Spleen (tissue), 11 donors: ENCODE results near the gene FEZ2. TPM values are rescaled to one million over a fixed set of nuclear protein-coding genes. Genes with fewer than 3 reads are reported as not detected.

Experiments used
- DNase-seq: peaks from one replicate; pipeline ENCODE4 v3.0.0-alpha.2; 2020
- H3K27ac ChIP-seq, 8 donors: fragments of 200-600 bp; sonication (generic) in 7 of 8; 1 replicate in 4 of 8; 2 replicates in 4 of 8; pipeline versions ENCODE4 v1.5.0 to v1.8.0; 2016 to 2021; ENCODE audit warnings: inconsistent platforms in 4 of 8, mild to moderate bottlenecking in 4 of 8, moderate library complexity in 1 of 8
- H3K27me3 ChIP-seq, 7 donors: fragments of 200-600 bp; sonication (generic) in 6 of 7; replicated peaks in 1 of 7; 1 replicate in 4 of 7; 2 replicates in 3 of 7; pipeline versions ENCODE4 v1.5.0 to v1.8.0; 2016 to 2021; ENCODE audit warnings: inconsistent platforms in 3 of 7, mild to moderate bottlenecking in 1 of 7
- H3K36me3 ChIP-seq, 6 donors: fragments of 200-600 bp; sonication (generic) in 5 of 6; 1 replicate in 4 of 6; 2 replicates in 2 of 6; pipeline versions ENCODE4 v1.5.0 to v1.8.0; 2016 to 2021; ENCODE audit warnings: inconsistent platforms in 2 of 6
- H3K4me1 ChIP-seq, 6 donors: fragments of 200-600 bp; sonication (generic) in 5 of 6; 1 replicate in 3 of 6; 2 replicates in 3 of 6; pipeline versions ENCODE4 v1.5.0 to v1.8.0; 2016 to 2021; ENCODE audit warnings: inconsistent platforms in 3 of 6
- H3K4me3 ChIP-seq, 8 donors: fragments of 200-600 bp; sonication (generic) in 7 of 8; 1 replicate in 4 of 8; 2 replicates in 4 of 8; pipeline versions ENCODE4 v1.5.0 to v1.8.0; 2016 to 2021; ENCODE audit warnings: inconsistent platforms in 4 of 8, mild to moderate bottlenecking in 4 of 8, moderate library complexity in 2 of 8
- H3K9me3 ChIP-seq, 8 donors: fragments of 200-600 bp; sonication (generic) in 7 of 8; 1 replicate in 4 of 8; 2 replicates in 4 of 8; pipeline versions ENCODE4 v1.5.0 to v1.8.0; 2016 to 2021; ENCODE audit warnings: inconsistent platforms in 4 of 8
- POLR2A ChIP-seq, 3 donors: fragments of 450-650 bp; IDR thresholded peaks; one replicate each; pipeline ENCODE4 v1.5.1; 2017; ENCODE audit warnings: antibody characterized with exemption in 3 of 3, mild to moderate bottlenecking in 1 of 3
- POLR2AphosphoS5 ChIP-seq, 3 donors: sonication (generic); formaldehyde crosslinking; IDR thresholded peaks; one replicate each; pipeline ENCODE4 v1.5.1; 2017; ENCODE audit warnings: antibody characterized with exemption in 3 of 3
- WGBS, 5 donors: extraction: QIAGEN DNeasy Blood & Tissue Kit in 3 of 5; methylation state at CpG; one replicate each; pipeline versions ENCODE4 v1.1.5 to v1.1.7; 2013 to 2018; 5-methylcytosine and 5-hydroxymethylcytosine counted together
- intact Hi-C: fragments of 100-400 bp; cut with DNase I; formaldehyde crosslinking; loops from one replicate; pipeline ENCODE4 v1.15.0; 2023; ENCODE audit warnings: low total_unique reads
- polyA plus RNA-seq, 3 donors: library from polyadenylated mRNA; stranded (reverse); fragments of 200-250 nt; gene quantifications; one replicate each; pipeline ENCODE4 v1.2.1, GENCODE V29; 2013
- total RNA-seq, 7 donors: library from RNA; depleted of rRNA in 3 of 7; stranded (reverse); fragments of >200 nt in 3 of 7; fragmentation: NEBNext Ultra II Directional in 4 of 7; extraction: Animal tissue kit (Norgen Biotek cat#: 25700) in 4 of 7; gene quantifications; one replicate each; pipeline versions ENCODE4 v1.1.0 to v1.2.1, GENCODE V29; 2016 to 2021
- TF ChIP-seq, protein P1 (sequence below), 11 experiments: fragments of 200-600 bp in 7 of 11; fragments of 450-650 bp in 4 of 11; sonication (generic) in 4 of 11; IDR thresholded peaks in 8 of 11; conservative IDR thresholded peaks in 3 of 11; 1 replicate in 7 of 11; 2 replicates in 4 of 11; pipeline versions ENCODE4 v1.4.0 to v1.8.0; 2016 to 2021; ENCODE audit warnings: antibody characterized with exemption in 11 of 11, inconsistent platforms in 4 of 11, mild to moderate bottlenecking in 1 of 11
- donor health status: healthy with polysubstance abuse.
- donor health status: DM: no; HTN: no; CAD: no; lungs with moderate emphysema.
- donor health status: DM: no; HTN: no; CAD: no.
- donor health status: Bipolar disorder and iron deficiency.
- donor health status: healthy.
- donor health status: DM: no; HTN: no; CAD: no.
- donor health status: DM: yes; HTN: yes; CAD: no.

FEZ2 gene
- total and polyA plus RNA-seq, 10 donors, result 12.2 to 76.9 (median 57.1) TPM

DNA sequence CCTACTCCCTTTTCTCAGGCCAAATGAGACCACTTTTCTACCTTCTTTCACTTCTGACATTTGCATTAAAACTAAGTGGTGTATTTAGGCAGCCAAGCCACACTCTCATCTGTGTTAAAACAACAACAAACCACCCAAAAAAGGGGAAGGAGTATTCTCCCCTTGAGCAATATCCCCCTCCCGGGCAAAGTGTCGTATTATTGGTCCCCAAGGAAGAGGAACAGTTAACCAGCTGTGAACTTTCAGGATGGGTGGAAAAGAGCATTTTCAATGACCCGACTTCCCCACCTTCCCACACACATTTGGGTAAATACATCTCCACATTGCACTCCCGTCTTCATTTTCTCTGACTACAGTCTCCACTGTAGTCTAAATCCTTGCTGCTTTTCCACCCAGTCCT lies 44.3 kb downstream of the FEZ2 start:
- Histone ChIP-seq H3K4me3 (no peak overlapping the region), H3K27ac (peak overlapping the region in 4 of 8 donors; percentile 16 to 59 (median 40)), H3K36me3 (peaks cover 0 to 90% (median 46%) of the 10 kb centered on the region in 6 donors), H3K27me3 (no peaks in the 10 kb centered on the region), H3K9me3 (no peaks in the 10 kb centered on the region), H3K4me1 (peaks cover 0 to 26% (median 9%) of the 10 kb centered on the region in 6 donors)
- 26 to 53% (median 38%) methylated on average over 4 of the region's 4 CpGs for WGBS, 5 donors
- no peak for DNase-seq
- no peak for TF ChIP-seq POLR2A (IDR thresholded peaks at IDR 0.05)
- TF ChIP-seq, protein P1, sequence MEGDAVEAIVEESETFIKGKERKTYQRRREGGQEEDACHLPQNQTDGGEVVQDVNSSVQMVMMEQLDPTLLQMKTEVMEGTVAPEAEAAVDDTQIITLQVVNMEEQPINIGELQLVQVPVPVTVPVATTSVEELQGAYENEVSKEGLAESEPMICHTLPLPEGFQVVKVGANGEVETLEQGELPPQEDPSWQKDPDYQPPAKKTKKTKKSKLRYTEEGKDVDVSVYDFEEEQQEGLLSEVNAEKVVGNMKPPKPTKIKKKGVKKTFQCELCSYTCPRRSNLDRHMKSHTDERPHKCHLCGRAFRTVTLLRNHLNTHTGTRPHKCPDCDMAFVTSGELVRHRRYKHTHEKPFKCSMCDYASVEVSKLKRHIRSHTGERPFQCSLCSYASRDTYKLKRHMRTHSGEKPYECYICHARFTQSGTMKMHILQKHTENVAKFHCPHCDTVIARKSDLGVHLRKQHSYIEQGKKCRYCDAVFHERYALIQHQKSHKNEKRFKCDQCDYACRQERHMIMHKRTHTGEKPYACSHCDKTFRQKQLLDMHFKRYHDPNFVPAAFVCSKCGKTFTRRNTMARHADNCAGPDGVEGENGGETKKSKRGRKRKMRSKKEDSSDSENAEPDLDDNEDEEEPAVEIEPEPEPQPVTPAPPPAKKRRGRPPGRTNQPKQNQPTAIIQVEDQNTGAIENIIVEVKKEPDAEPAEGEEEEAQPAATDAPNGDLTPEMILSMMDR (IDR thresholded peaks at IDR 0.05 in 8 of 11, conservative IDR thresholded peaks at IDR 0.05 in 3 of 11), result no peak
- peak in 1 of 3 donors; percentile 28 for TF ChIP-seq POLR2AphosphoS5 (IDR thresholded peaks at IDR 0.05)
- intact Hi-C loops, result no loop called here

- Histone ChIP-seq H3K36me3 (peaks cover 0 to 100% (median 52%) of the 10 kb centered on the region in 6 donors), H3K4me1 (peaks cover 0 to 26% (median 9%) of the 10 kb centered on the region in 6 donors), H3K27me3 (no peaks in the 10 kb centered on the region), H3K27ac (peak overlapping the region in 1 of 8 donors; percentile 8), H3K9me3 (no peaks in the 10 kb centered on the region), H3K4me3 (no peak overlapping the region)
- no peak for TF ChIP-seq POLR2A (IDR thresholded peaks at IDR 0.05)
- TF ChIP-seq, protein P1 (IDR thresholded peaks at IDR 0.05 in 8 of 11, conservative IDR thresholded peaks at IDR 0.05 in 3 of 11), result no peak
- TF ChIP-seq POLR2AphosphoS5 (IDR thresholded peaks at IDR 0.05), result no peak
- intact Hi-C loops, result no loop called here
- 95 to 99% (median 98%) methylated on average over 5 of the region's 5 CpGs for WGBS, 5 donors
- DNase-seq, result no peak
Measured at GRCh38 chr2:36550006-36550405, 48.0 kb downstream of the FEZ2 start.

- WGBS, 5 donors, result 38 to 46% (median 42%) methylated on average over 7 of the region's 7 CpGs
- peaks cover 0 to 100% (median 57%) of the 10 kb centered on the region in 6 donors for H3K36me3 ChIP-seq
- H3K27ac ChIP-seq, result peak overlapping the region in 4 of 8 donors; percentile 8 to 35 (median 14)
Measured at GRCh38 chr2:36549165-36549574, 48.8 kb downstream of the FEZ2 start.

DNA sequence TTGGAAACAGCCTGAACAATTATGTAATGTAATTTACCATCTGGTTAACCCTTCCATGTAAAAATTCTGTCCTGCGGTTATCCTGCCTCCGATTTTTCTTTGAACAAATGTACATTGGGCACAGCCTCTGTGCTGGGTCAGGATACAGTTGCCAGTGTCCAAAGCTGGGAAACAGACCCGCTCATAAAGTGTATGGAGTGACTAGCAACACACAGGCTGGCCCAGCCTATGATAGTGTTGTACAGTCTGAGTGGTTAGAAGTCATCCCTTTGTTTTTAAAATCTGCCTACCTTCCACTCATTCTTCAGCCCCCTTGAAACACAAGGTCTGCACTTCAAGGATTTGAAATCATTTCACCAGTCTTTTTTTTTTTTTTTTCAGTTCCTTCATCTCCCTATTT lies 50.1 kb downstream of the FEZ2 start:
- no peak for DNase-seq
- intact Hi-C loops, result no loop called here
- Histone ChIP-seq H3K27me3 (no peaks in the 10 kb centered on the region), H3K4me1 (peaks cover 0 to 13% (median 0%) of the 10 kb centered on the region in 6 donors), H3K9me3 (no peaks in the 10 kb centered on the region), H3K36me3 (peaks cover 0 to 100% (median 56%) of the 10 kb centered on the region in 6 donors), H3K27ac (no peak overlapping the region), H3K4me3 (no peak overlapping the region)
- WGBS, 5 donors, result 94 to 96% (median 95%) methylated on average over 3 of the region's 3 CpGs
- TF ChIP-seq, protein P1 (IDR thresholded peaks at IDR 0.05 in 8 of 11, conservative IDR thresholded peaks at IDR 0.05 in 3 of 11), result no peak
- TF ChIP-seq POLR2AphosphoS5 (IDR thresholded peaks at IDR 0.05) (no peak), POLR2A (IDR thresholded peaks at IDR 0.05) (no peak)

More at GRCh38 chr2:36549165-36549574, 48.8 kb downstream of the FEZ2 start:
- peaks cover 0 to 23% (median 6%) of the 10 kb centered on the region in 6 donors for H3K4me1 ChIP-seq
- no peak for DNase-seq
- H3K4me3 ChIP-seq, result no peak overlapping the region
- no peaks in the 10 kb centered on the region for H3K9me3 ChIP-seq
- H3K27me3 ChIP-seq, result no peaks in the 10 kb centered on the region
- intact Hi-C loops, result no loop called here
- TF ChIP-seq POLR2AphosphoS5 (IDR thresholded peaks at IDR 0.05), result no peak
- TF ChIP-seq POLR2A (IDR thresholded peaks at IDR 0.05), result no peak
- TF ChIP-seq, protein P1 (IDR thresholded peaks at IDR 0.05 in 8 of 11, conservative IDR thresholded peaks at IDR 0.05 in 3 of 11), result no peak
